SK-N-SH (cell line): ENCODE data around the gene ALDH3A1. TPM values are rescaled to one million over a fixed set of nuclear protein-coding genes. Genes with fewer than 3 reads are reported as not detected.

Source experiments
- CTCF ChIA-PET: fragments of 300-600, 350-600 bp; formaldehyde crosslinking; extraction: SDS; loops from one replicate; lab custom pipeline; 2021; lab: Yijun Ruan, JAX
- POLR2A ChIA-PET: fragments of 350-600 bp; sonication (Branson Sonifier 250); formaldehyde crosslinking; extraction: SDS; loops from one replicate; lab custom pipeline; 2020; ENCODE audit warnings: antibody characterized with exemption, inconsistent platforms; lab: Yijun Ruan, JAX
- DNase-seq: peaks from one replicate; pipeline ENCODE4 v3.0.0; 2012
- H2AFZ ChIP-seq: fragments of 200-600 bp; sonication (generic); 2 replicates; pipeline ENCODE4 v1.8.1; 2016; ENCODE audit warnings: antibody characterized with exemption, mild to moderate bottlenecking, low read depth
- H3F3A ChIP-seq: fragments of 200-600 bp; sonication (generic); replicated peaks from 2 replicates; pipeline ENCODE3; 2016; ENCODE audit warnings: antibody characterized with exemption, mild to moderate bottlenecking; ENCODE audit not compliant: insufficient read depth
- H3K27ac ChIP-seq, 2 experiments: fragments of 200-500 bp in 1 of 2; fragments of 200-600 bp in 1 of 2; sonication (Bioruptor generic) in 1 of 2; sonication (generic), shearing (Covaris generic) in 1 of 2; 2 replicates each; pipeline versions ENCODE4 v1.5.1 to v1.6.1; 2014 to 2016; ENCODE audit warnings: low read depth in 2 of 2, inconsistent platforms in 1 of 2, low read length in 1 of 2, mild to moderate bottlenecking in 1 of 2, mixed read lengths in 1 of 2
- H3K27me3 ChIP-seq: fragments of 200-600 bp; sonication (generic), shearing (Covaris generic); 2 replicates; pipeline ENCODE4 v1.6.1; 2016; ENCODE audit warnings: mixed run types; ENCODE audit not compliant: insufficient read depth
- H3K36me3 ChIP-seq, 2 experiments: fragments of 200-500 bp in 1 of 2; fragments of 200-600 bp in 1 of 2; sonication (Bioruptor generic) in 1 of 2; sonication (generic) in 1 of 2; replicated peaks in 1 of 2; 2 replicates each; pipeline versions ENCODE3 to v1.5.1; 2014 to 2016; ENCODE audit warnings: low read length in 1 of 2, mild to moderate bottlenecking in 1 of 2; ENCODE audit not compliant: insufficient read depth in 2 of 2, control insufficient read depth in 1 of 2
- H3K4me1 ChIP-seq, 2 experiments: fragments of 200-500 bp in 1 of 2; fragments of 200-600 bp in 1 of 2; sonication (Bioruptor generic) in 1 of 2; sonication (generic), shearing (Covaris generic) in 1 of 2; 2 replicates each; pipeline versions ENCODE4 v1.5.1 to v1.6.1; 2014 to 2016; ENCODE audit warnings: low read depth in 1 of 2, low read length in 1 of 2, mixed run types in 1 of 2; ENCODE audit not compliant: insufficient read depth in 2 of 2, control insufficient read depth in 1 of 2
- H3K4me2 ChIP-seq: fragments of 200-600 bp; sonication (generic), shearing (Covaris generic); 2 replicates; pipeline ENCODE4 v1.6.1; 2017; ENCODE audit warnings: mixed run types
- H3K4me3 ChIP-seq, 2 experiments: fragments of 200-500 bp in 1 of 2; fragments of 200-600 bp in 1 of 2; sonication (Bioruptor generic) in 1 of 2; sonication (generic), shearing (Covaris generic) in 1 of 2; 2 replicates each; pipeline versions ENCODE4 v1.5.1 to v1.8.1; 2014 to 2016; ENCODE audit warnings: low read depth in 2 of 2, inconsistent platforms in 1 of 2, low read length in 1 of 2, mild to moderate bottlenecking in 1 of 2, mixed read lengths in 1 of 2, moderate library complexity in 1 of 2
- H3K79me2 ChIP-seq: fragments of 200-600 bp; sonication (generic); 2 replicates; pipeline ENCODE4 v1.8.1; 2017; ENCODE audit warnings: mild to moderate bottlenecking; ENCODE audit not compliant: insufficient read depth
- H3K9ac ChIP-seq: fragments of 200-600 bp; sonication (generic); 2 replicates; pipeline ENCODE4 v1.6.1; 2017; ENCODE audit warnings: mixed run types
- H3K9me2 ChIP-seq: fragments of 200-600 bp; sonication (generic); 2 replicates; pipeline ENCODE4 v1.6.1; 2017; ENCODE audit warnings: mixed run types
- H3K9me3 ChIP-seq: fragments of 200-600 bp; sonication (generic); 2 replicates; pipeline ENCODE4 v1.6.1; 2017; ENCODE audit warnings: mixed run types, mild to moderate bottlenecking, moderate library complexity
- H4K20me1 ChIP-seq: fragments of 200-600 bp; sonication (generic); 2 replicates; pipeline ENCODE4 v1.6.1; 2017; ENCODE audit warnings: mild to moderate bottlenecking, mixed run types; ENCODE audit not compliant: insufficient read depth
- CHD2 ChIP-seq: fragments of 150-350 bp; IDR thresholded peaks from 2 replicates; pipeline ENCODE4 v1.6.1; 2018; ENCODE audit warnings: low read length; ENCODE audit not compliant: partially characterized antibody
- EZH2phosphoT487 ChIP-seq: fragments of 200-600 bp; sonication (generic); IDR thresholded peaks from 2 replicates; pipeline ENCODE4 v1.6.1; 2017; ENCODE audit warnings: low read depth, mixed run types, mild to moderate bottlenecking, antibody characterized with exemption, moderate library complexity, borderline replicate concordance
- FOXM1 ChIP-seq: IDR thresholded peaks from 2 replicates; pipeline ENCODE4 v1.4.0; 2012; ENCODE audit warnings: low read depth, mild to moderate bottlenecking
- GABPA ChIP-seq: IDR thresholded peaks from 2 replicates; pipeline ENCODE4 v1.4.0; 2012; ENCODE audit warnings: low read depth, mild to moderate bottlenecking
- JUND ChIP-seq: IDR thresholded peaks from 2 replicates; pipeline ENCODE4 v1.4.0; 2012
- POLR2AphosphoS5 ChIP-seq: IDR thresholded peaks from 2 replicates; pipeline ENCODE4 v1.6.1; 2012; ENCODE audit warnings: low read depth, low read length
- RCOR1 ChIP-seq: fragments of 150-350 bp; IDR thresholded peaks from 2 replicates; pipeline ENCODE4 v1.6.1; 2017; ENCODE audit warnings: antibody characterized with exemption, low read length
- RFX5 ChIP-seq: IDR thresholded peaks from 2 replicates; pipeline ENCODE4 v1.6.1; 2012; ENCODE audit warnings: mild to moderate bottlenecking, improper control_type of control experiment, low read length
- SIN3A ChIP-seq: IDR thresholded peaks from 2 replicates; pipeline ENCODE4 v1.6.1; 2012; ENCODE audit warnings: low read depth, mild to moderate bottlenecking, low read length, moderate library complexity, borderline replicate concordance
- TCF12 ChIP-seq: IDR thresholded peaks from 2 replicates; pipeline ENCODE4 v1.4.0; 2012
- YY1 ChIP-seq: IDR thresholded peaks from 2 replicates; pipeline ENCODE4 v1.4.0; 2012; ENCODE audit warnings: low read depth, mild to moderate bottlenecking
- WGBS: methylation state at CpG from one replicate; pipeline ENCODE4 v1.1.6; 2017; ENCODE audit warnings: low lambda C conversion rate; 5-methylcytosine and 5-hydroxymethylcytosine counted together
- polyA plus RNA-seq, 3 experiments: library from polyadenylated mRNA; depleted of rRNA; stranded (reverse); fragments of >200 nt; gene quantifications; 2 replicates each; pipeline ENCODE4 v1.2.3, GENCODE V29; 2012
- TF ChIP-seq, protein P1 (sequence below): fragments of 150-350 bp; IDR thresholded peaks from 2 replicates; pipeline ENCODE4 v1.6.1; 2016; ENCODE audit warnings: mild to moderate bottlenecking, low read depth, low read length
- TF ChIP-seq, protein P2 (sequence below): fragments of 150-350 bp; IDR thresholded peaks from 2 replicates; pipeline ENCODE4 v1.6.1; 2017; ENCODE audit warnings: antibody characterized with exemption, low read length, low read depth, borderline replicate concordance
- TF ChIP-seq, protein P3 (sequence below): IDR thresholded peaks from 2 replicates; pipeline ENCODE4 v1.6.1; 2012; ENCODE audit warnings: mild to moderate bottlenecking, low read depth, low read length, moderate library complexity

Gene ALDH3A1
- polyA plus RNA-seq, 1 of the 3 experiments (the other 2 are of a cell fraction) = 0.79 TPM

DNA sequence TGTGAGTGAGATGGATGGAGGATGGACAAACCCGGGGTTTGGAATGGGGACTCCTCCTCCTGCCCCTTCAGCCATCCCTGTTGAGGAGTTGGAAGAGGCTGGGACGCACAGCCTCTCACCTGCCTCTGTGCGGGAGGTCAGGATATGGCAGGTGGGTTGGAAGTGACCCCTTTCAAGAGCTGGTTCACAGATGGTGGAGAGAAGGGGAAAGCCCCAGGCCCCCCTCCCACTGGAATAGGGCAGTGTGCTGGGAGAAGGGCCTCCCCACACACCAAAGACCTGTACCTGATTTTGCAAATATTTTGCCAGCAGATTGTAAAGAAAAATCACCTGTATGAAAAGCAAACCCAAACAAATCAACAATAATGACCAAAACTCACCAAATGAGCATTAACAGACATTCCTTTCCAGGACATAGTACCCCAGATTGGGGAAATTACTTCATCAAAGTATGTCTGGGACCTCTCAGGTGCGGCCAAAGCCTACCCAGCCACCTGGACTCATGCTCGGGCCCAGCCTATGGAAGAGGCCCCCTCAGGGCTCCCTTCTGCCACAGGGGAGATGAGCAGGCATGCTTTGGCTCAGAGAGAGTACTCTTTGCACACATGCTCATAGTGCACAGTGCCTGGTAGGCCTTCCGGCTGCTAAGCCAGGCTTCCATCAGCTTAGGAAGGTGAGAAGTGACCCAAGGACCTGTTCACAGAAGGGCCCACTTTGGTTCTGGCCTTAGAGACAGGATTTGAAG is 39.5 kb downstream of the ALDH3A1 start (continued):
- TF ChIP-seq, protein P1, sequence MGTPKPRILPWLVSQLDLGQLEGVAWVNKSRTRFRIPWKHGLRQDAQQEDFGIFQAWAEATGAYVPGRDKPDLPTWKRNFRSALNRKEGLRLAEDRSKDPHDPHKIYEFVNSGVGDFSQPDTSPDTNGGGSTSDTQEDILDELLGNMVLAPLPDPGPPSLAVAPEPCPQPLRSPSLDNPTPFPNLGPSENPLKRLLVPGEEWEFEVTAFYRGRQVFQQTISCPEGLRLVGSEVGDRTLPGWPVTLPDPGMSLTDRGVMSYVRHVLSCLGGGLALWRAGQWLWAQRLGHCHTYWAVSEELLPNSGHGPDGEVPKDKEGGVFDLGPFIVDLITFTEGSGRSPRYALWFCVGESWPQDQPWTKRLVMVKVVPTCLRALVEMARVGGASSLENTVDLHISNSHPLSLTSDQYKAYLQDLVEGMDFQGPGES = no peak
- TF ChIP-seq JUND (no peak), EZH2phosphoT487 (no peak), RCOR1 (no peak)

DNA sequence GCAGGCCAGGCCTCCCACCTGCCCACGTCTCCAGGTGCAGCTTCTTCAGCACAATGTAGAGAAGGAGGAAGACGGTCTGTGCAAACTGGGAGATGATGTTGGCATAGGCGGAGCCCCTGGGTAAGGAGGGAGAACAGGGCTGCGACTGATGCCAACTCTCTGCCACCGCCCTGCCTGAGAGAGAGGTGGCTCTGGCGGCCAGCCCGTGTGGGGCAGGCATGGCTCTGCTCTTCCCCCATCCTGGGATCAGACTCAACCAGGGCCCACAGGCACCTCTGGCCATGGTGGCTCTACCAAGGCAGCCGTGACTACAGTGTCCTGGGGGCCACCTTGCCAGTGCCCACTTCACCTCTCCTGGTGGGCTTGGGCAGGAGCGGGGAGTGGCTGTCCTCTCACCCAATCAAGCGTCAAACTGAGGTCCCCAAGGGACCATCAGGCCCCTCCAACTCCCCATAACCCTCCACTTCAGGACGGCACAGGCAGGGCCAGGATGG is 40.3 kb downstream of the ALDH3A1 start:
- no peaks in the 10 kb centered on the region for H3K9me2 ChIP-seq
- CTCF ChIA-PET = interaction anchor here (1.3 kb wide), 1 partner anchor 20 kb away, joined by 3 read pairs; no protein-coding TSS in a partner anchor
- H3K4me1 ChIP-seq = peaks cover 8 to 16% of the 10 kb centered on the region in 2 experiments; a peak in 1 of 4 replicates
- H3K27me3 ChIP-seq = no peaks in the 10 kb centered on the region
- no peak overlapping the region for H3K27ac ChIP-seq
- H3K36me3 ChIP-seq = no peaks in the 10 kb centered on the region
- no peak overlapping the region for H3K9ac ChIP-seq
- DNase-seq = no peak
- 87% methylated on average over 5 of the region's 11 CpGs for WGBS
- no peak overlapping the region for H2AFZ ChIP-seq
- H4K20me1 ChIP-seq = no peaks in the 10 kb centered on the region
- POLR2A ChIA-PET = no interaction called here
- no peaks in the 10 kb centered on the region for H3K79me2 ChIP-seq
- H3F3A ChIP-seq = no peaks in the 10 kb centered on the region
- no peak overlapping the region for H3K4me2 ChIP-seq
- no peak overlapping the region for H3K4me3 ChIP-seq
- no peaks in the 10 kb centered on the region for H3K9me3 ChIP-seq
- TF ChIP-seq CHD2 (no peak), SIN3A (no peak), TCF12 (no peak), RFX5 (no peak), POLR2AphosphoS5 (no peak), YY1 (no peak), GABPA (no peak), FOXM1 (no peak)
- TF ChIP-seq, protein P2, sequence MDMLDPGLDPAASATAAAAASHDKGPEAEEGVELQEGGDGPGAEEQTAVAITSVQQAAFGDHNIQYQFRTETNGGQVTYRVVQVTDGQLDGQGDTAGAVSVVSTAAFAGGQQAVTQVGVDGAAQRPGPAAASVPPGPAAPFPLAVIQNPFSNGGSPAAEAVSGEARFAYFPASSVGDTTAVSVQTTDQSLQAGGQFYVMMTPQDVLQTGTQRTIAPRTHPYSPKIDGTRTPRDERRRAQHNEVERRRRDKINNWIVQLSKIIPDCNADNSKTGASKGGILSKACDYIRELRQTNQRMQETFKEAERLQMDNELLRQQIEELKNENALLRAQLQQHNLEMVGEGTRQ = no peak
- TF ChIP-seq, protein P3, sequence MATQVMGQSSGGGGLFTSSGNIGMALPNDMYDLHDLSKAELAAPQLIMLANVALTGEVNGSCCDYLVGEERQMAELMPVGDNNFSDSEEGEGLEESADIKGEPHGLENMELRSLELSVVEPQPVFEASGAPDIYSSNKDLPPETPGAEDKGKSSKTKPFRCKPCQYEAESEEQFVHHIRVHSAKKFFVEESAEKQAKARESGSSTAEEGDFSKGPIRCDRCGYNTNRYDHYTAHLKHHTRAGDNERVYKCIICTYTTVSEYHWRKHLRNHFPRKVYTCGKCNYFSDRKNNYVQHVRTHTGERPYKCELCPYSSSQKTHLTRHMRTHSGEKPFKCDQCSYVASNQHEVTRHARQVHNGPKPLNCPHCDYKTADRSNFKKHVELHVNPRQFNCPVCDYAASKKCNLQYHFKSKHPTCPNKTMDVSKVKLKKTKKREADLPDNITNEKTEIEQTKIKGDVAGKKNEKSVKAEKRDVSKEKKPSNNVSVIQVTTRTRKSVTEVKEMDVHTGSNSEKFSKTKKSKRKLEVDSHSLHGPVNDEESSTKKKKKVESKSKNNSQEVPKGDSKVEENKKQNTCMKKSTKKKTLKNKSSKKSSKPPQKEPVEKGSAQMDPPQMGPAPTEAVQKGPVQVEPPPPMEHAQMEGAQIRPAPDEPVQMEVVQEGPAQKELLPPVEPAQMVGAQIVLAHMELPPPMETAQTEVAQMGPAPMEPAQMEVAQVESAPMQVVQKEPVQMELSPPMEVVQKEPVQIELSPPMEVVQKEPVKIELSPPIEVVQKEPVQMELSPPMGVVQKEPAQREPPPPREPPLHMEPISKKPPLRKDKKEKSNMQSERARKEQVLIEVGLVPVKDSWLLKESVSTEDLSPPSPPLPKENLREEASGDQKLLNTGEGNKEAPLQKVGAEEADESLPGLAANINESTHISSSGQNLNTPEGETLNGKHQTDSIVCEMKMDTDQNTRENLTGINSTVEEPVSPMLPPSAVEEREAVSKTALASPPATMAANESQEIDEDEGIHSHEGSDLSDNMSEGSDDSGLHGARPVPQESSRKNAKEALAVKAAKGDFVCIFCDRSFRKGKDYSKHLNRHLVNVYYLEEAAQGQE = no peak
- TF ChIP-seq, protein P1 = no peak
